ENCODE results near the gene ODAD3.
"Not testable (repeated sequence)": the region's sequence is repeated elsewhere in the genome, so short reads cannot be mapped to it uniquely, and the experiment has no call there.

ODAD3 gene

DNA sequence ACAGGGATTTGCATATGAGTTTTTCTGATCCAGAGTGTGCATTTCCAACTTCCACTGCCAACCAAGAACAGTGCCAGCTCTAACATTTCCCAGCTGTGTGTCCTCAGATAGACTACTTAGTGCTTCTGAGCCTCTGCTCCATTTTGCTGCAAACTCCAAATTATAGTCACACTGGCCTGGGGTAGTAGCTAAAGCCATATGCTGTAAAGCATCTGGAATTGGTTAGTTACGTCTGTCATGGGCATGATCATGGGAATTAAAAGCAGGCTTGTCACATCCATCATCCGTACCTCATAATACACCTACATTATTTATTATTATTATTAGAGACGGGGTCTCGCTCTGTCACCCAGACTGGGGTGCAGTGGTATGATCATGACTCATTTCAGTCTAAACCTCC, 38.8 kb upstream of the ODAD3 start:
- no peak overlapping the region for H3K27ac ChIP-seq (ENCODE audit: low read length, poor library complexity, severe bottlenecking)
- no peak overlapping the region for H2AFZ ChIP-seq (ENCODE audit: low read depth, low read length)
- no peaks in the 10 kb centered on the region for H3K79me1 ChIP-seq (replicated peaks; ENCODE audit: low read length, poor library complexity, severe bottlenecking)
- H3K9me3 ChIP-seq (ENCODE audit: control insufficient read depth, low read length) = no peaks in the 10 kb centered on the region
- H3K18ac ChIP-seq (ENCODE audit: low read depth in 1 of 2, low read length in 2 of 2) = no peak overlapping the region
- H4K8ac ChIP-seq (ENCODE audit: low read length) = no peak overlapping the region
- no peak for DNase-seq
- no peaks in the 10 kb centered on the region for H3K36me3 ChIP-seq (ENCODE audit: control insufficient read depth in 1 of 2, insufficient read depth in 2 of 2, low read depth in 1 of 2, low read length in 2 of 2)
- no peak overlapping the region for H2BK15ac ChIP-seq (ENCODE audit: low read depth, poor library complexity, severe bottlenecking)
- H3K9ac ChIP-seq (ENCODE audit: low read length) = no peak overlapping the region
- no peak overlapping the region for H2AK5ac ChIP-seq (ENCODE audit: low read length, severe bottlenecking)
- no peak overlapping the region for H3K4ac ChIP-seq (ENCODE audit: low read depth in 1 of 2, low read length in 2 of 2)
- H3K27me3 ChIP-seq (ENCODE audit: control insufficient read depth in 1 of 2, insufficient read depth in 1 of 2, low read length in 2 of 2) = peaks cover 29 to 31% of the 10 kb centered on the region in 2 experiments
- 86% methylated on average over 4 of the region's 4 CpGs for WGBS
- no peak overlapping the region for H3K4me2 ChIP-seq (ENCODE audit: low read length, poor library complexity, severe bottlenecking)
- H2BK120ac ChIP-seq (ENCODE audit: low read depth, low read length) = no peak overlapping the region
- no peak overlapping the region for H2BK5ac ChIP-seq (ENCODE audit: low read depth, low read length, poor library complexity, severe bottlenecking)
- no peak overlapping the region for H3K4me3 ChIP-seq (ENCODE audit: insufficient read depth in 1 of 2, low read depth in 1 of 2, low read length in 2 of 2)
- no peak overlapping the region for H3K14ac ChIP-seq (ENCODE audit: low read length in 2 of 2)
- H3K23ac ChIP-seq (ENCODE audit: low read length in 2 of 2) = no peak overlapping the region
- no peaks in the 10 kb centered on the region for H3K4me1 ChIP-seq (ENCODE audit: control insufficient read depth, insufficient read depth, low read depth, low read length)
- H4K91ac ChIP-seq (ENCODE audit: low read length) = no peak overlapping the region
- no peak overlapping the region for H2BK12ac ChIP-seq (ENCODE audit: low read length in 2 of 2)

- not testable (repeated sequence) for H3K4me2 ChIP-seq (ENCODE audit: low read length, poor library complexity, severe bottlenecking); H2BK120ac ChIP-seq (ENCODE audit: low read depth, low read length); H3K14ac ChIP-seq (ENCODE audit: low read length in 2 of 2); H3K36me3 ChIP-seq (ENCODE audit: control insufficient read depth in 1 of 2, insufficient read depth in 2 of 2, low read depth in 1 of 2, low read length in 2 of 2); H3K4me1 ChIP-seq (ENCODE audit: control insufficient read depth, insufficient read depth, low read depth, low read length); H2BK12ac ChIP-seq (ENCODE audit: low read length in 2 of 2); H3K79me1 ChIP-seq (replicated peaks; ENCODE audit: low read length, poor library complexity, severe bottlenecking); H2AFZ ChIP-seq (ENCODE audit: low read depth, low read length); H3K9ac ChIP-seq (ENCODE audit: low read length); H2BK15ac ChIP-seq (ENCODE audit: low read depth, poor library complexity, severe bottlenecking); H3K9me3 ChIP-seq (ENCODE audit: control insufficient read depth, low read length); H4K91ac ChIP-seq (ENCODE audit: low read length); H3K4ac ChIP-seq (ENCODE audit: low read depth in 1 of 2, low read length in 2 of 2); DNase-seq; H3K23ac ChIP-seq (ENCODE audit: low read length in 2 of 2); H3K18ac ChIP-seq (ENCODE audit: low read depth in 1 of 2, low read length in 2 of 2); H3K27ac ChIP-seq (ENCODE audit: low read length, poor library complexity, severe bottlenecking); H2AK5ac ChIP-seq (ENCODE audit: low read length, severe bottlenecking); H3K4me3 ChIP-seq (ENCODE audit: insufficient read depth in 1 of 2, low read depth in 1 of 2, low read length in 2 of 2); H3K27me3 ChIP-seq (ENCODE audit: control insufficient read depth in 1 of 2, insufficient read depth in 1 of 2, low read length in 2 of 2); H2BK5ac ChIP-seq (ENCODE audit: low read depth, low read length, poor library complexity, severe bottlenecking); H4K8ac ChIP-seq (ENCODE audit: low read length)
- WGBS = 82% methylated on average over 7 of the region's 8 CpGs
Observed at GRCh38 chr19:11468266-11468845, 33.4 kb upstream of the ODAD3 start.

DNA sequence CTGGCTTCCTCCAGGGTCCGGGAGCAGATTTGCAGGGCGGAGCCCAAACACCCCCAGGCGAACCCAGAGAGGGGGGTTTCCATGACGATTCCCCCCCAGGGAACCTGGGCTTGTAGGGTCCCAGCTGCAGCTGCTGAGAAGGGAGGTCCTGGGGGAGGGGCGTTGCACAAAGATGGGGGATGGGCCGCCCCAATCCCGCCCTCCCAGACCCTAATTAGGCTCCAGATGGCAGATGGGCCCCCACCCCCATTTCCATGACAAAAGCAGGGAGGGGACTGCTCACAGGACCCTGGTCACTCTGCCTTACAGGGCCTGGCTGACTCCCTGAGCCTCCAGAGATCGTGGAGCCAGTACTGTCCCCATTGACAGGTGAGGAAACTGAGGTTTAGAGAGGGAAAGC, 30.7 kb upstream of the ODAD3 start:
- H4K91ac ChIP-seq (ENCODE audit: low read length) = no peak overlapping the region
- no peak overlapping the region for H2BK12ac ChIP-seq (ENCODE audit: low read length in 2 of 2)
- H3K9ac ChIP-seq (ENCODE audit: low read length) = no peak overlapping the region
- no peak overlapping the region for H4K8ac ChIP-seq (ENCODE audit: low read length)
- no peak for DNase-seq
- peaks cover 0 to 8% of the 10 kb centered on the region in 2 experiments for H3K27me3 ChIP-seq (ENCODE audit: control insufficient read depth in 1 of 2, insufficient read depth in 1 of 2, low read length in 2 of 2)
- no peak overlapping the region for H2BK120ac ChIP-seq (ENCODE audit: low read depth, low read length)
- H2AK5ac ChIP-seq (ENCODE audit: low read length, severe bottlenecking) = no peak overlapping the region
- no peak overlapping the region for H2BK5ac ChIP-seq (ENCODE audit: low read depth, low read length, poor library complexity, severe bottlenecking)
- H2AFZ ChIP-seq (ENCODE audit: low read depth, low read length) = no peak overlapping the region
- H3K4me3 ChIP-seq (ENCODE audit: insufficient read depth in 1 of 2, low read depth in 1 of 2, low read length in 2 of 2) = no peak overlapping the region
- no peak overlapping the region for H3K23ac ChIP-seq (ENCODE audit: low read length in 2 of 2)
- no peak overlapping the region for H3K14ac ChIP-seq (ENCODE audit: low read length in 2 of 2)
- H2BK15ac ChIP-seq (ENCODE audit: low read depth, poor library complexity, severe bottlenecking) = peak overlapping the region; percentile 48
- H3K4me1 ChIP-seq (ENCODE audit: control insufficient read depth, insufficient read depth, low read depth, low read length) = no peaks in the 10 kb centered on the region
- H3K4ac ChIP-seq (ENCODE audit: low read depth in 1 of 2, low read length in 2 of 2) = no peak overlapping the region
- 54% methylated on average over 7 of the region's 8 CpGs for WGBS
- H3K4me2 ChIP-seq (ENCODE audit: low read length, poor library complexity, severe bottlenecking) = no peak overlapping the region
- no peaks in the 10 kb centered on the region for H3K79me1 ChIP-seq (replicated peaks; ENCODE audit: low read length, poor library complexity, severe bottlenecking)
- H3K36me3 ChIP-seq (ENCODE audit: control insufficient read depth in 1 of 2, insufficient read depth in 2 of 2, low read depth in 1 of 2, low read length in 2 of 2) = no peaks in the 10 kb centered on the region
- H3K27ac ChIP-seq (ENCODE audit: low read length, poor library complexity, severe bottlenecking) = no peak overlapping the region
- H3K9me3 ChIP-seq (ENCODE audit: control insufficient read depth, low read length) = no peaks in the 10 kb centered on the region
- no peak overlapping the region for H3K18ac ChIP-seq (ENCODE audit: low read depth in 1 of 2, low read length in 2 of 2)

GRCh38 chr19:11464333-11465265, 29.7 kb upstream of the ODAD3 start:
- H3K27me3 ChIP-seq (ENCODE audit: control insufficient read depth in 1 of 2, insufficient read depth in 1 of 2, low read length in 2 of 2) = peaks cover 0 to 8% of the 10 kb centered on the region in 2 experiments
- H3K36me3 ChIP-seq (ENCODE audit: control insufficient read depth in 1 of 2, insufficient read depth in 2 of 2, low read depth in 1 of 2, low read length in 2 of 2) = no peaks in the 10 kb centered on the region
- no peak overlapping the region for H2AFZ ChIP-seq (ENCODE audit: low read depth, low read length)
- H3K23ac ChIP-seq (ENCODE audit: low read length in 2 of 2) = peak overlapping the region in 1 of 2 experiments; percentile 77
- no peak overlapping the region for H3K4me2 ChIP-seq (ENCODE audit: low read length, poor library complexity, severe bottlenecking)
- H3K9me3 ChIP-seq (ENCODE audit: control insufficient read depth, low read length) = no peaks in the 10 kb centered on the region
- H3K4ac ChIP-seq (ENCODE audit: low read depth in 1 of 2, low read length in 2 of 2) = no peak overlapping the region
- no peaks in the 10 kb centered on the region for H3K4me1 ChIP-seq (ENCODE audit: control insufficient read depth, insufficient read depth, low read depth, low read length)
- H3K4me3 ChIP-seq (ENCODE audit: insufficient read depth in 1 of 2, low read depth in 1 of 2, low read length in 2 of 2) = no peak overlapping the region
- peak overlapping the region in 1 of 2 experiments; percentile 18 for H2BK12ac ChIP-seq (ENCODE audit: low read length in 2 of 2)
- no peak for DNase-seq
- no peaks in the 10 kb centered on the region for H3K79me1 ChIP-seq (replicated peaks; ENCODE audit: low read length, poor library complexity, severe bottlenecking)
- H3K18ac ChIP-seq (ENCODE audit: low read depth in 1 of 2, low read length in 2 of 2) = peak overlapping the region in 1 of 2 experiments; percentile 1
- H4K8ac ChIP-seq (ENCODE audit: low read length) = no peak overlapping the region
- H3K27ac ChIP-seq (ENCODE audit: low read length, poor library complexity, severe bottlenecking) = no peak overlapping the region
- H4K91ac ChIP-seq (ENCODE audit: low read length) = peak overlapping the region; percentile 40
- H3K14ac ChIP-seq (ENCODE audit: low read length in 2 of 2) = peak overlapping the region in 1 of 2 experiments; percentile 84
- H3K9ac ChIP-seq (ENCODE audit: low read length) = no peak overlapping the region
- 89% methylated on average over 11 of the region's 11 CpGs for WGBS
- H2BK5ac ChIP-seq (ENCODE audit: low read depth, low read length, poor library complexity, severe bottlenecking) = no peak overlapping the region
- no peak overlapping the region for H2AK5ac ChIP-seq (ENCODE audit: low read length, severe bottlenecking)
- no peak overlapping the region for H2BK15ac ChIP-seq (ENCODE audit: low read depth, poor library complexity, severe bottlenecking)
- H2BK120ac ChIP-seq (ENCODE audit: low read depth, low read length) = no peak overlapping the region
